GM21526 (cell line): ENCODE results near the gene TUBA3D.
A peak's percentile ranks its signal among the peaks of the same experiment; 100 is the strongest.
"Not testable (repeated sequence)": the region's sequence is repeated elsewhere in the genome, so short reads cannot be mapped to it uniquely, and the experiment has no call there.

Source experiments
- ATAC-seq: cut with Tn5 transposase; IDR thresholded peaks from one replicate; pipeline ENCODE4 v1.9.1; 2021; ENCODE audit warnings: moderate library complexity; ENCODE audit not compliant: unreplicated experiment, low FRiP score

Gene TUBA3D

DNA sequence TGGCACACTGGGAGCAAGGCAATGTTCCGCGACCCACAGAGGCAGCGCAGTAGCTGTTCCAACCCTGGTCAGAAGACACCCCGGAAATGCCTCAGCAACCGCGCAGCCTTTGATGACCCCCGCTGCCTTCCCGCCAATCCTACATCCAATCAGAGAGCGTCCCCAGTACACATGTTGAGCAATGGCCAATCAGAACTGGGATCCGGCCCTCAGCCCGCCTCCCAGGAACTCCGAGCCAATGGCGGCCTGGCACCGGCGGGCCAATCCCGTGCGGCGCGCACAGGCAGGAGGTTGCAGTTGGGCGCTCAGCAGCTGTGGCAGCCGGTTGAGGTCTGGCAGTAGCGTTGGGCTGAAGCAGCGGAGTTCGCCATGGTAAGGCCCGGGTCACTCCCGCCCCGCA, at the start of gene TUBA3D:
TUBA3D (plus strand) TSS at position 289 of the 400 bp plus-strand sequence; CDS start at position 370, 81 bp downstream.
- no peak for ATAC-seq

DNA sequence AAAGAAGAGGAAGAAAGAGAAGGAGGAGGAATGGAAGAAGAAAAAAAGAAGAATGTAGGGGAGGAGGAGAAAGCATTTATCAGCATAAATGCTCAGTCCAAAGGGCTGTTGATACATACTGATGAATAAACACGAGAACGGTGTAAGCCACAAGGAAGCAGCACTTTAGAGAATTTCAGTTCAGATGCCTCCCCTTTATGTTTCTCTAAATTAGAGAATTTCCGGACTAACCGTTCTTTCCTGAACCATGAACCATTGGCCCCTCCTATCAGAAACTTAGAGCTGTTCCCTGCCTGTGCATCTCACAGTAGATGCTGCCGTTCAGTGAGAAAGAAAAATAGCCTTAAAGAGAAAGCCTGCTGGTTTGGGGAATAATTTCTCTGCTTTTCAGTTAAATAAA, 49.2 kb upstream of the TUBA3D start:
- ATAC-seq, result no peak

DNA sequence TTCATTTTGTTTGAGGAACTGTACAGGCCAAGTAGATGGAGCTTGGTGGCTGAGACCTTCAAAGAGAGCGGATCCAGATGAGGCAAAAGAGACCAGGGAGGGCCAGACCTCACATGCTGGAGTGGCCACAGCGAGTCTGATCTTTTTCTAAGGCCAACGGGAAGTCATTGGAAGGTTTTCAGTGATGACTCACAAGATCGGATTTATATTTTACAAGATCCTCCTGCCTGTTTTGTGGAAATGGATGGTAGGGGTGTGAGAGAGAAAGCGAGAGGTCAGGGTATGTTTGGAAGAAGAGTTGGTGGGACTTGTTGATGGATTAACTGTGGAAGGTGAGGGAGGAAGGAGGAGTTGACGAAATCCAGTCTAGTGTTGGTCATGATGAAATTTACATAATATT, 44.6 kb upstream of the TUBA3D start:
- ATAC-seq, result no peak

DNA sequence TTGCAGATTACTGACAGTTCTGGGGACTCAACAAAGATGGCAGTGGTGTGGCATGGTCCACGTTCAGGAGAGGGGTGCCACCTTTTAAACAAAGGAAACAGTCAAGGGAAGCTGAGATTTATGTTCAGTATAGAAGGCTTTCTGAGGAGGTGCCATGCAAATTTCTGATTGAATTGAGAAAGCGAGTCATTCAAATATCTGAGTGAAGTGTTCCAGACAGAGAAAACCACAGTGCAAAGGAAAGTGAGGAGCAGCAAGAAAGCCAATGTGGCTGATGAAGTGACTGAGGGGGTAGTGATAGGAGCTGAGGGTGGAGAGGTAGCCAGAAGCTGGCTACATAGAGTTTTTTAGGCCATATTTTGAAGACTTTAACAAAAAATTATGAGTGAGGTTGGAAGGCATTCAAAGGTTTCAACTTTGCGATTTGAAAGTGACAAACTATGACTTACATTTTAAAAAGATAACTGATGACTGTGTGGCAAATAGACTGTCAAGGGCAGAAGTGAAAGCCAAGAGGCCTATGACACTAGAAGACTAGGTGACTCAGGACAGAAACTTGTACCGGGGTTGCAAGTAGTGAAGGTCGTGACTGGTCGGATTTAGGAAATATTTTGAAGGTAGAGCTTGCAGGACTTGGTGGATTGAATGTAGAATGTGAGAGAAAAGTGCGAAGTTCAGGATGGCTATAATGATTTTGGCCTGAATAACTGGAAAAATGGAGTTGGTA, 35.0 kb upstream of the TUBA3D start:
- ATAC-seq, result peak; percentile 88

DNA sequence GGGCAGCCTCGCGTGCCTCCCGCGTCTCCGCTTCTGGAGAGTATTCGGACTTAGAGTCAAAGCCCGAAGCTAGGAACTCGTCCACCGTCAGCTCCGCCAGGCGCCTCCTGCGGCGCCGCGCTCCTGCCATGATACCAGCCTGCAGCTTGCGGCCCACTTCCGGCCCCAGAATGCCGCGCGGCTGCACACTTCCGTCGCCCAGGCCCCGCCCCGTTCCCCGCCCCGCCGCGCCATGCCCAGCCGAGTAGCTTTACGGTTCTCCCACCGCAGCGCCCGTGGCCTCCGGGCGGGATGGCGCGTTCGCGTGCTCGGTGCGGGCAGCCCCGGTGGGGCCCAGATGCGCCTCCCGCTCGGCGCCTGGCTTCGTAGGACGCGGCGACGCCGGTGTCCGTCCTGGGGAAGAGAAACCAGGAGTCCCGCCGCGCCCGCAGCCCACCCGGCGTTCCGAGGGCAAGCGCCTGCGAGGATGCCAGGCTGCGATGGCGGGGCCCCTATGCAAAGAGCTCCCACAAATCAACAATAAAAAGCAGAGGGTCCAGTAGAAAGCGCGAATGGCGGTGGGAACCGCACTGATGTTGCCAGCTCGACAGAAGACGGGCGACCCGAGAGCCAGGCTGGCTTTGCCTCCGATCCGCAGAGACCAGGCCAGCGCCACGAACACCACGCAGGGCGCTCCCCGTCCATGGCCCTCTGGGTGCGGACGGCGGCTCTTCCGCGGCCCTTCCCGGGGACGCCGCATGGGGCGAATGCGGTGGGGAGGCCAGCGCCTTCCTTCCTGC, 31.0 kb upstream of the TUBA3D start:
- not testable (repeated sequence) for ATAC-seq

DNA sequence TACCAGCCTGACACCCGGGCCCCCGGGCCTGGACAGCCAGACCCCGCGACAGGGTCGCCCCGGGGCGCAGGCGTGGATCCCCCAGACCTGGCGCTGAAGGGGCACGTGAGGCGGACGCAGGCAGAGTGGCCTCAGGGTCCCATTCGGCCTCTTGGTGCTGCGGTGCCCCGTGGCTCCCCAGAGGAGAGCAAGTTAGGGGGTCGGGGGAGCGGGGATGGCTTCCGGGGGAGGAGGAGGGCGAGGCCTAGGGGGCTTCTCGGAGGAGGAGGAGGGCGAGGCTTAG, 30.5 kb upstream of the TUBA3D start:
- not testable (repeated sequence) for ATAC-seq

DNA sequence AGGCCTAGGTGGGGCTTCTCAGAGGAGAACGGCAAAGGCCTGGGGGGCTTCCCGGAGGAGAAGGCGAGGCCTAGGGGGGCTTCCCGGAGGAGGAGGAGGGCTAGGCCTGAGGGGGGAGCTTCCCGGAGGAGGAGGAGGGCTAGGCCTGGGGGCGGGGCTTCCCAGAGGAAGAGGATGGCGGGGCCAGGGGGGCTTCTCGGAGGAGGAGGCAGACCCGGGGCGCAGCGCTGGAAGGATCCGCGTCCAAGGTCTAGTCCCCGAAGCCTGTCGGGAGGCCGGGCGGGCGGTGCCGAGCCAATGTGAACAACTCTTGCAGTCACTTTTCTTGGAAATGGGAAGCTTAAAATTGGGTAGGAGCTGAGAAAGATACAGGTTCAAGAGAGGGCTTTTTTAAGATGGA, 30.0 kb upstream of the TUBA3D start:
- no peak for ATAC-seq

DNA sequence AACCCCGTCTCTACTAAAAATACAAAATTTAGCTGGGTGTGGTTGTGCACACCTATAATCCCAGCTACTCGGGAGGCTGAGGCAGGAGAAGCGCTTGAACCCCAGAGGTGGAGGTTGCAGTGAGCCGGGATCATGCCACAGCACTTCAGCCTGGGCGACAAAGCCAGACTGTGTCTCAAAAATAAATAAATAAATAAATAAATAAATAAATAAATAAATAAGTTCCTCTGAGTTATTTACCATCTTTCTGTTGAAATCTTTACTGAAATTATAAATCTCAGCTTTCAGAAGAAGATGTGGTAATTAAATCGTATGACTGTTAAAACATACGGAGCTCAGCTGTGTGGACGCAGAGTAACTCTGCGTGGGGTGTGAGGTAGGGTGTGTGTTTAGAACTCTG, 27.9 kb upstream of the TUBA3D start:
- ATAC-seq, result not testable (repeated sequence)

DNA sequence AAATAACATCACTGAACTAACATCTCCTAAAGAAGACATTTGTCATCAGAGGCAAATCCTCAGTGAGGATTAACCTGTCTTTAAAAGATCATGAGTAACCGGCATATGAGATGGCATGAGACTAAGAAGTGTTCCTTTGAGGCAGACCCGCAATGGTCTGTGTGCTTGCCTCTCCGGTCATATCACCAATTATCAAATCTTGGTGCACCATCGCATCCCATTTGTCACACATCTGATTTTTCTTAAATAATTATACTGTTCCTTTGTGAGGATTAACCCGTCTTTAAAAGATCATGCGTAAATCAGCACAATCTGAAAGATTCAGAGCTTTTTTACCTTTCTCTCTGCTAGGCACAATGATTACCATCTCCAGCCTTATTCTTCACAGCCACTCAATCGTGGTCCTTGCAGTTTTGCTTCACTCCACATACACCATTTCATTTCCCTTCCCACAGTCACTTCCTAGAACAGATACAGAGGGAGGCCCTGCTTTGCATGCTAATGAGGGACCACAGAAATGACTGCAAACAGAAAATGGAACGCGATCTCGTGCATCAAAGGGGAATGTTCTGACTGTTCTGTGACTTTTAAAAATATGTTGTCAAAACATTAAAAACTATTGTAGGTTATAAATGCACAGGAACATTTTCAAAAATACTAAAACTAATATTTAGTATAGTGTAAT, 24.5 kb upstream of the TUBA3D start:
- peak; percentile 75 for ATAC-seq

DNA sequence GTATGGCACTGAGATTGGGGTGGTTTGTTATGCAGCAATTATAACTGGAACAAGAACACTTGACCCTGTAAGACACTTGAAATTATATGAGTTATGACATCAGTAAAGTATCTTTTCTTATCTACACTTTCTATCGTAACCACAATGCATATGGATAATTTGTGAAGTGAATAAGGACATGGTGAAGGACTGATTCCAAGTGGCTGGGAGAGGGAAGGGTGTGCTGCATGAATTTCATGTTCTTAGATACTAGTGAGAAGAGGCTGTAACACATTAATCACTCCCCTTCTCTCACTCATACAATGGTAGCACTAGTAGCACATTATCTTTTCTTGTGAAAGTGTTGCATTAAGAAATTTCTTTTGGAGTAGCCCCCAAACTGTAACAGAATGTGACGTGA, 21.0 kb upstream of the TUBA3D start:
- ATAC-seq, result not testable (repeated sequence)

DNA sequence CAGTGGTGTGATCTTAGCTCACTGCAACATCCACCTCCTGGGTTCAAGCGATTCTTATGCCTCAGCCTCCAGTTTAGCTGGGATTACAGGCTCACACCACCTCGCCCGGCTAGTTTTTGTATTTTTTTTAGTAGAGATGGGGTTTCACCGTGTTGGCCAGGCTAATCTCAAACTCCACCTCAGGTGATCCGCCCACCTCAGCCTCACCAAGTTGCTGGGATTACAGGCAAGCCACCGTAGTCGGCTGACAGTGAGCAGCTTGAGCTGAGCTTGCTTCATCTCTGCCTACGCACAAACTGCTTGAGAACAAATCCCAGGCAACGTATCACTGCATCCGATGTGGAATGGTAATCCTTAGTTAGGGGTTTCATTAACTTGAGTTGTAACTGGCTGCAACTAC, 8.2 kb upstream of the TUBA3D start:
- not testable (repeated sequence) for ATAC-seq

DNA sequence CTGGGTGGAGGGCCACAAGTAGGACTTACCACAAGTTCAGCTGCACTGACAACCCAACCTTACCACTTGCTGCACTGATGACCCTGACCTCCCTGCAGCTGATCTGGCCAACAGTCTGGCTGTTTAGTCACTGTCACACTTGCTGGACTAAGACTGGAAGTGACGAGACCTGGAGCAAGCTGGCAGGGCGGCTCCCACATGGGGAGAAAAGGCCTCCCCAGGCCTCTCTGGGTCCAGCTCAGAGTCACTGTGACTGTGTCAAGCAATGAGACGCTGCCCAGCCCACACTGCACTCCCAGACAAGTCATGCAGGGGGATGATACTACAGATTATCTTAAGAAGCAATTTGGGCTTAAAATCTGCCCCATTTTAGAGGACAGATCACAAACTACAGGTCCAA, 5.0 kb upstream of the TUBA3D start:
- not testable (repeated sequence) for ATAC-seq

DNA sequence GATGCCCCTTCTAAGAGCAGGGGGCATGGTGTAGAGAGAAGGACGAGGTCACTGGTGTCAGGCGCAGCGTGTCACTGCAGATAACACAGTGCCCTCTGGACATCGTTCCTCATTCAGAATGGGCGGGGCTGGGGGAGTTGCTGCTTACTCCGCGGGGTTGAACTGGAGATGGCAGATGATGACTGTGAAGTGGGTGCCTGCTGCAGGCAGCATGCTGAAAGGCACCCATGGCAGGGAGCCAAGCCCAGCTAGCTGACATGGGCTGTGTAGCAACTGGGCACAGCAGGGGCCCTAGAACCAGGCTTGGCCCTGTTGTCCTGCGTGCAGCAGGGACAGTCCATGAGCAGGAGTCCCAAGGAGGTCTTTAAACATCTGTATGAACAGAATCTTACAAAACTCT, 4.3 kb upstream of the TUBA3D start:
- not testable (repeated sequence) for ATAC-seq

DNA sequence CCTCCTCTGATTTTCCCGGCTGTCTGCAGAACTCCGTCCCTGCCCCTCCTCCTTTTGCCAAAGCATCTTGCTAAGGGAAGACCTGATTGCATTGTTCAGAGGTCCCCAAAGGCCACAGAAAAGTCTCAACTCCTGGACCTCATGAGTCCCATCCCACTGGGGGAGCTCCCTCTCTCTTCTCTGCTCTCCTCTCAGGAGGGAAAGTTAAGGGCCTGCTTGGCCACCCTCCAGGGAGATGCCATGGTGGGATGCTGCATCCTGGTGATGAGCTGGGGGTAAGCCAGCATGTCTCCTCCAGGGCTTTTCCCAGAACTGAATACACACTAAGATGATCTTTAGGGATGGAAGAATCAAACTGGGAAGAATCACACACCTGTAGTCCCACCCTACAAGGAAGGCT, 2.7 kb upstream of the TUBA3D start:
- ATAC-seq, result not testable (repeated sequence)

DNA sequence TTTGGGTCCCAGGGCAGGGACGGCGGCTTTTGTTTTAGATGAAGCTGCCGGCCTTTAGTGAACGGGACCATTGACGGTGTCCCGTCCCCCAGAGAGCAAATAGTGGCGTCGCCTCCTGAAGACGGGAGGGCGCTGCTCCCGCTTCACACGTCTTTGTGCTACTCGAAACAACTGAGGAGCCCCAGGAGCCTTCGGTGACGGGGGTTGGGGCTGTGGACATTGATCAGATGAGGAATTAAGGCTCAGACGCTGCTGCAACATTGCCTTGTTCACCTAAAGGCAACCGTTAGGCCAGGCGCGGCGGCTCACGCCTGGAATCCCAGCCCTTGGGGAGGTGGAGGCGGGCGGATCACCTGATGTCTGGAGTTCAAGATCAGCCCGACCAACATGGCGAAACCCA, 444 bp downstream of the TUBA3D start:
- not testable (repeated sequence) for ATAC-seq

DNA sequence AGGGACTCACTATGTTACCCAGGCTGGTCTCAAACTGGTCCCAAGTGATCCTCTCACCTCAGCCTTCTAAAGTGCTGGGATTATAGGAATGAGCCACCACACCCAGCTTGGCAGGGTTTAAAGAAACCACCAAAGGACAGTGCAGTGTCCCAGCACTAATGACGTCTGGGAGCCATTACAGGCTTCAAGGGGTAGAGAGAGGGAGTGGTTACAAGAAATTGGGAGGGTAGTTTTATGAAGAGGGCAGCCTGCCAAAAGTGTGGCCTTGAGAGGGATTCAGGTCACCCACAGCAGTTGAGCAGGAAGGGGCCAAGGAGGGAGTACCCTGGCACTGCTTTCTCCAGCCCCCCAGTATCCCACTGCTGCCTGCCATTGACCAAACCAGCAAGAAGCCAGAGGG, 1.3 kb downstream of the TUBA3D start:
- not testable (repeated sequence) for ATAC-seq

DNA sequence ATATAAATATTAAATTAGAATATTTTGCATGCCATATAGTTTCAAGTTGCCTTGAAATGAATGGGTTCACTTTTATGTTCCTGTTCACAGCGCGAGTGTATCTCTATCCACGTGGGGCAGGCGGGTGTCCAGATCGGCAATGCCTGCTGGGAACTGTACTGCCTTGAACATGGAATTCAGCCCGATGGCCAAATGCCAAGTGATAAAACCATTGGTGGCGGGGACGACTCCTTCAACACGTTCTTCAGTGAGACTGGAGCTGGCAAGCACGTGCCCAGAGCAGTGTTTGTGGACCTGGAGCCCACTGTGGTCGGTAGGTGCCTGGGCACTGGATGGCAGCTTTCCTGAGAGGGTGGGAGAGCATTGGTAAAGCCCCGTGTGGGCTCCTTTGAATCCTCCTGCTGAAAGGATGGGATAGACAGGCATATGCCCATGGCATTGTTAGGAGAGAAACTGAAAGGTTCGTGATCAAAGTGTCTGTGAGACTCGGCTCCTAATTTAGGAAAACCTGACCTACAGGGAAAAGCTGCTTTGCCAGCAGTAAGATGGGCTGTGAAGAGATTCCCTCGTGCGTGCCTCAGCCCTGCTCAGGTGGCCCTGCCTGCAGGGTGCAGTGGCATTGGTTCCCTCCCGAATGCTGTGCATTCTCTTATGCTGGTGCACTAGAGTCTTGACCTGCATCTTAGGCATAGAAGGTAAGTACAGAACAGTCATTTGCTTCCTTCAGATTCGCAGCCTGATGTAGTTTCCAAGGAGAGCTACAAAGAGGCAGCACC, 2.3 kb downstream of the TUBA3D start:
- not testable (repeated sequence) for ATAC-seq

DNA sequence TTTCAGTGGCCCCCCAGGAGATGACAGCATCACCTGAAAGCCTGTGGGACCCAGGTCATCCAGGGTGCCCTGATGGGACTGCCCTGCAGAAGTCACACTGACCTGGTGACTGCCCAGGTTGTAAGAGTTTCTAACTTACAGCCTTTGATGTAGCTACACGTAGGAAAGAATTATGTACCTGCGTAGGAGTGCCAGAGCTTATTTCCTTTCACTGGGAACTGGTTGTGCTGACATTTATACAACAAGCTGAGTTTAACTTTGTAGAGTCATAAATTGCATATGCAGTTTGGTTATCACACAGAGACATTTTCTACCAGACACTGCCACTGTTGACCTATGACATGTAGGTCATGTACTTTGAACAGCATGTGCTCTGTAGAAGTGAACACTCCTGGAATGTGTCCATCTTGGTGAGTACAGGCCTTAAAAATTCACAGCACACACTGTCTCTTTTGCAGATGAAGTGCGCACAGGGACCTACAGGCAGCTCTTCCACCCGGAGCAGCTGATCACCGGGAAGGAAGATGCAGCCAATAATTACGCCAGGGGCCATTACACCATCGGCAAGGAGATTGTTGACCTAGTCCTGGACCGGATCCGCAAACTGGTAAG, 3.0 kb downstream of the TUBA3D start:
- not testable (repeated sequence) for ATAC-seq

DNA sequence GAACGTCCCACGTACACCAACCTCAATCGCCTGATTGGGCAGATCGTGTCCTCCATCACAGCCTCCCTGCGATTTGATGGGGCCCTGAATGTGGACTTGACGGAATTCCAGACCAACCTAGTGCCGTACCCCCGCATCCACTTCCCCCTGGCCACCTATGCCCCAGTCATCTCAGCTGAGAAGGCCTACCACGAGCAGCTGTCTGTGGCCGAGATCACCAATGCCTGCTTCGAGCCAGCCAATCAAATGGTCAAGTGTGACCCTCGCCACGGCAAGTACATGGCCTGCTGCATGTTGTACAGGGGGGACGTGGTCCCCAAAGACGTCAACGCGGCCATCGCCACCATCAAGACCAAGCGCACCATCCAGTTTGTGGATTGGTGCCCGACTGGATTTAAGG, 4.4 kb downstream of the TUBA3D start:
- not testable (repeated sequence) for ATAC-seq

DNA sequence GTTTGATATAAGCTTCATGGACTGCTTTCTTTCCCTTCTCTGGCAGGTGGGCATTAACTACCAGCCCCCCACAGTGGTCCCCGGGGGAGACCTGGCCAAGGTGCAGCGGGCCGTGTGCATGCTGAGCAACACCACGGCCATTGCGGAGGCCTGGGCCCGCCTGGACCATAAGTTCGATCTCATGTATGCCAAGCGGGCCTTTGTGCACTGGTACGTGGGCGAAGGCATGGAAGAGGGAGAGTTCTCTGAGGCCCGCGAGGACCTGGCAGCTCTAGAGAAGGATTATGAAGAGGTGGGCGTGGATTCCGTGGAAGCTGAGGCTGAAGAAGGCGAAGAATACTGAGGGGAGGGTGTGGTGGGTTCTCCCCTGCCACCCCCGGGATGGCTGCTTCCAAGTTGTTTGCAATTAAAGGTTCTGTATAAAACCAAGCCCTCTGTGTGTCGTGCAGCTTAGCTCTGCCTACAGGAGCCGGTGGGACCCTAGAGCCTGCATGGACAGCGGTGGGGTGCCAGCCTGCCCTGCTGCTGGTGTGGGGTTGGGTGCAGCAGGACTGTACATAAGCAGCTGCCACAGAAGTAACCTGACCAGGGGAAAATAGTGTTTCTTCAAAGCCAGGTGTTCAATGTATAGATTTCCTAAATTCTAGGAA, 6.7 kb downstream of the TUBA3D start:
- ATAC-seq, result not testable (repeated sequence)
